Activated CD4-positive, alpha-beta T cell treated with anti-CD3 and anti-CD28 coated beads, Interleukin-2, Interleukin-6, amounts not matched to agents 100 ng/mL and 50 ng/mL, durations not matched to agents 16 hours and 8 hours (primary cell): Measurements from ENCODE around the gene SLC16A8.
"Not testable (repeated sequence)": the region's sequence is repeated elsewhere in the genome, so short reads cannot be mapped to it uniquely, and the experiment has no call there.

Experiments
- DNase-seq: peaks from one replicate; pipeline ENCODE4 v3.0.0-alpha.2; 2020

Gene SLC16A8

DNA sequence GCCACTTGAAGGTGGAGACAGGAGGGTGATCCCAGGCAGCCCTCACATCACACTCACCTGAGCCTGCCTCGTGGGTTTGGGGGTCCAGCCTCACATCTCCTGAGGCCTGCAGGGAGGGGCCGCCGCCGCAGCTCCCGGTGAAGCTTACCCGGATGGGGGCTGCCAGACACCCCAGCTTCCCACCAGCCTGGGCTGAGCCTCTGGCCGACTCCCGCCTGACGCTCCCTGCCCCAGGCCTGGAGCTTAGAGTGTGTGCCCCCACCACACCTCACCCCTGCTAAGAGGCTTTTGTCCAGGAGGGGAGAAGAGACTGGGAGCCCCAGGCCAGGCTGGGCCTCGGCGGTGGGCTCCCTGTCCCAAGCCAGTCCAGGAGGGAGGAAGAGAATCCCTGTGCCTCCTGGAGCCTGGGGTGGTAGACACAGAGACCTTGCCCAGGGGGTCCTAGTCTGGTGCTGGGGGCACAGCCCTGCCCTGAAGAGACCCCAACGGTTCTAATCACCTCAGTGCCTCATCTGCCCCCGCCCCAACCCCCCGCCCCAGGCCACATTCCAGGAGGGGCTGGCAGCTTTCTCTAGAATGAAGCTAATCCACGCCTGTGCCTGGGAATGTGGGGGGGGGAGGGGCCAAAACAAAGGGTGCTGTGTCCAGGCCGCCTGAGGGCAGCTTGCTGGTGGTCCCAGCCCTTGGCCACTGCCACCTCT is at the start of gene SLC16A8:
Gene SLC16A8, minus strand, starts transcription at position 254 of the 701 bp plus-strand sequence. CDS start 1,311 bp downstream, outside the sequence.
- no peak for DNase-seq

DNA sequence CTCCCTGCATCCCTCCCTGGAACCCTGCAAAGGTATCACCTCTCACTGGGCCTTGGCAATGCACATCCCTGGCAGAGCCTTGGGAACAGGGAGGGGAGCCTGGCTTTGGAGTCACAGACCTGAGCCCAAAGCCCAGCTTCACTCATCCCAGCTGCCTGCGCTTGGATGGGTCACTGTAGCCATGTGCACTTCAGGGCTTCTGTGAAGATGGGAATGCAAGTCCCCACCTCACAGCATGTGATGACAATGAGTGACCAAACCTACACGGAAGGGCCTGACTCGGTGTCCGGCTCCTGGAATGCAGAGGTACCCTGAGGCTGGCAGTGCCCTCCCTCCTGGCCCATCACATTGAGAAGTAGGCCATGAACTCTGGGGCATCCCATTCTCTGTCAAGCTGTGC is 49.3 kb upstream of the SLC16A8 start:
- no peak for DNase-seq

- no peak for DNase-seq
Observed at GRCh38 chr22:38132794-38133193, 48.8 kb upstream of the SLC16A8 start.

DNA sequence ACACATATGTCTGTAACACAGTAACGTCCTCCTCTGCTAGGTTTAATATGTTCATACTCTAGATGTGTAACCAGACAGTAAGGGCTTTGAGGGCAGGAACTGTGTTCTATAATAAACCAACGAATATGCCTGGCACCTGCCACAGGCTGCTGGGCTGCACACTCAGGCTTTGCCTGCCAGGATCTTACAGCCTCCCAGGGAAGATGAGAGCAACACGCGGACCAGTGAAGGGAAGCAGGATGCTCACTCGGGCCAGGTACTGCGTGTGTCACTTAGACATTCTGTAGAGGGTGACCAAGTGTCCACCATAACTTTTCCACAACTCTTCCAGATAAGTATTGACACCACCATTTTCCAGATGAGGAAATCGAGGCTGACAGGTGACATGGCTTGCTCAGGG is 48.2 kb upstream of the SLC16A8 start:
- no peak for DNase-seq

- DNase-seq, result no peak
Observed at GRCh38 chr22:38131399-38131798, 47.4 kb upstream of the SLC16A8 start.

DNA sequence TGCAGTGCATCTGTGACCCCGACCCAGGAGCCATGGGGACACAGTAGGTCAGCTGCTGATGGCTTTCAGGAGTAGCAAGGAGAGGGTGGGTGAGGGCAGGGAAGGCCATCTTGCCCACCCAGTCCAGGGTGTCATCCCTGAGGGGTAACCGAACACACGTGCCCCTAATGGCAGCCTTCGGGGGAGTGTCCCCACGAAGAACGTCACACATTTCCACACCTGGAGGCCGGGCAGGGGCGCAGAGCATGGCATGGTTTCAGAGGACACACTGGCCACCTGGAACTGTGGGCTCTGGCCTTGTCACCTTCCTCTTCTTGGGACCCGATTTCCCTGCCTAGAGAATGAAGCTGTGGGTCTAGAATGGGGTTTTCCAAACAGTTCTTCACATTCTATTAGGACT is 45.9 kb upstream of the SLC16A8 start:
- DNase-seq, result no peak

GRCh38 chr22:38129021-38129420 is 45.0 kb upstream of the SLC16A8 start:
- DNase-seq, result no peak

DNA sequence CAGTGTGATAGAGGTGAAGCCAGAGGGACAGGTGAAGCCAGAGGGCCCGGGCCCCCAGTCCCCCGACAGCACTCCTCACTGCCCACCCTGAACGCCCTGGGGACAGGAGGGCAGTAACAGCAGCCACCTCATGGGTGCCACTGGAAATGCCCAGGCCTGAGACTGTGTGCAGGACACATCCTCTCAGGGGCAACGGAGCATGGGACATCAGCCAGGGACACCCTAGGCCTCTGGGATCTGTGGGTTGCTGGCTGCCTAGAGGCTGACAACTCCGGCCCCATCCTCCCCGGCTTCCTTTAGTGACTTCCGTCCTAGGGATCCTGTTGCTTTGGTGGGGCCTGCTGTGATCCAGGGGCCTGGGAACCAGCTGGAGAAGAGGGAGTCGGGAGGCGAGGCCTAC is 43.9 kb upstream of the SLC16A8 start:
- DNase-seq, result no peak

- DNase-seq, result no peak
Observed at GRCh38 chr22:38126928-38127668, 43.1 kb upstream of the SLC16A8 start.

GRCh38 chr22:38125751-38126201 is 41.8 kb upstream of the SLC16A8 start:
- no peak for DNase-seq

DNA sequence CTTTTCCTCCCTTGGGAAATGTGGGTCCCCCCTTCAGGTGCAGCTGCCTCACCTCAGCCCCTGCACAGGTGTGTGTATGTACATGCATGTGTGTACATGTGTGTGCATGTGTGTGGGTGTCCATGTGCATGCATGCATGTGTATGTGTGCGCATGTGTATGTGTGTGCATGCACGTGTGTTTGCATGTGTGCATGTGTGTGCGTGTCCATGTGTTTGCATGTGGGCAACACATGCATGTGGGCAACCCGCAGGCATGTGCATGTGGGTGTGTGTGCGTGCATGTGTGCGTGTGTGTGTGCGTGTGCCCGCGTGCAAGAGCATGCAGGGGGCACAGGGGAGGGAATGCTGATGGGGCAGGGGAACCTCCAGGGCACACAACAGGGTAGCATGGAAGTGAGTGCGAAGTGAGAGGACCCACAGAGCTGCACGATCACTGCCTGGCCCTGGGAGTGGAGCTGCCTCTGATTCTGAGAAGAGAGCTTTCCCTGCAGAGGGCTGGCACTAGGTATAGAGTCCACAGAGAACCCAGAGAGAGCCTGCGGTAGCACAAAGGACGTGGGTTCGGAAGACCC is 41.1 kb upstream of the SLC16A8 start:
- DNase-seq, result no peak

GRCh38 chr22:38124236-38124974 is 40.4 kb upstream of the SLC16A8 start:
- peak; percentile 9 for DNase-seq

GRCh38 chr22:38122616-38123015 is 38.6 kb upstream of the SLC16A8 start:
- no peak for DNase-seq

DNA sequence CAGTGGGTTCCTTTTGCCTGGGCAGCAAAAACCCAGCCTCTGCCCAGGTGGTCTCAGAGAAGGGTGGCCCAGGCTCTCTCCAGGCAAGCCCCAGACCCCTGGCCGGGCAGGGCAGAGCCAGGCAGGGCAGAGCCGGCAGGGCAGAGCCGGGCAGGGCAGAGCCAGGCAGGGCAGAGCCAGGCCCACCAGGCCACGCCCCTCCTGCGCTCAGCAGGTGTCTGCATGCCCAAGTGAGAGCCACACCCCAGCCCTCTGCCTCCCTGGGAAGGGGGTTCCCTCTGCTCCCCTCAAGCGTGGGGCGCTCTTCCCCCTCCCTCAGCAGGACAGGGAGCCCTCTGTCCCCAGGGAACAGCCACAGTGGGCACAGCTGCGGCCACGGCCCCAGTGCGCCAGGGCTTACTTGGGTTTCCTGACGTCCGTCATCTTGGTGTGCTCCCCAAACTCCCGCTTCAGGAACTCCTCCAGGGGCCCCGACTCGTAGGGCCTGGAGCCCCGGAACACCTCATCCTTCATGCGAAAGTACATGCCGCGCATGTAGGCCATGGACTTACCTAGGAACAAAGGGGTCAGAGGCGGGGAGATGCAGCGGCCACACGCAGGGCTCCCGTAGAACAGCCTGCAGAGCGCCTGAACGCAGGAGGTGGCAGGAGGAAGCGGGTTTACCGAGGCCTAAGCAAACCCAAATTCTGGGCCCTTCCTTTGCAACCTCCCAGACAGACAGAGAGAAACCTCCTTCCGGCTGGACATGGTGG is 36.6 kb upstream of the SLC16A8 start:
- no peak for DNase-seq

- not testable (repeated sequence) for DNase-seq
Observed at GRCh38 chr22:38118747-38119146, 34.8 kb upstream of the SLC16A8 start.

DNA sequence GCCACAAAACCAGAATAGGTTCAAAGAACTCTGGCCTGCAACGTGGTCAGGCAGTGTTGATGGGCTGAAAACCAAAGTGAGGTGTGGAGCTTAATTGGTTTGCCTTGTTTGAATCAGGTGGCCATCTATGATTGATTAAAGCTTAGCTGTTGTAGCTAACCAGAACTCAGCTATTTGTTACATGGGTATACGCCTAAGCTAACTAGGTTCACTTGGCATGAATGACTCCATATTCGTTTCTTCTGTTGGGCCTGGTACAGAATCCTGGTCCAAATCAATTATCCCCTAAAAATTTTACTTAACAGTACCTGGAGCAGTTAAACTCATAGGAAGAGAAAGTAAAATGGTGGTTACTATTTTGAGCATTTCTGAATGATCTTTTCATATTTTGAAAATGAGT is 34.2 kb upstream of the SLC16A8 start:
- no peak for DNase-seq

- not testable (repeated sequence) for DNase-seq
Observed at GRCh38 chr22:38117556-38117955, 33.6 kb upstream of the SLC16A8 start.

- no peak for DNase-seq
Observed at GRCh38 chr22:38115423-38116205, 31.6 kb upstream of the SLC16A8 start.

GRCh38 chr22:38114484-38115398 is 30.8 kb upstream of the SLC16A8 start:
- DNase-seq, result peak; percentile 87

- DNase-seq, result no peak
Observed at GRCh38 chr22:38112381-38112780, 28.4 kb upstream of the SLC16A8 start.
